NCI-H187 treated with DMSO at 0.1 percent for 48 hours (cell line): ENCODE results near the gene UQCRHL.
"Not testable (repeated sequence)": the region's sequence is repeated elsewhere in the genome, so short reads cannot be mapped to it uniquely, and the experiment has no call there.

Experiments
- DNase-seq: peaks from one replicate; lab custom pipeline; 2025; lab: John Stamatoyannopoulos, UW

Gene UQCRHL

DNA sequence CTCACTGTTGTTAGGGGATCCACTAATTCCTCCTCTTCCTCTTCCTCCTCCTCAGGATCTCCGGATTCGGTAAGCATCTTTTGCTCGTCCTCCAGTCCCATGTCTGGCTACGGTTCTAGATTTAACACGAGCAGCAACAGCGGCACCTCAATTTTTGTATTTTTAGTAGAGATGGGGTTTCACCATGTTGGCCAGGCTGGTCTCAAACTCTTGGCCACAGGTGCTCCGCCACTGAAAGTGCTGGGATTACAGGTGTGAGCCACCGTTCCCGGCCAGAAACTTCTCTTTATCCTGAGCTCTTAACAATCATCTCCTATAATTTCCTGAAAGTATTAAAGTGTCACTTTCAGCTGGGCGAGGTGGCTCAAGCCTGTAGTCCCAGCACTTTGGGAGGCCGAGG, at the start of gene UQCRHL:
Gene UQCRHL (minus strand): TSS at position 101 of the 400 bp plus-strand sequence. CDS start 0 bp downstream, at position 101.
- DNase-seq, result not testable (repeated sequence)

DNA sequence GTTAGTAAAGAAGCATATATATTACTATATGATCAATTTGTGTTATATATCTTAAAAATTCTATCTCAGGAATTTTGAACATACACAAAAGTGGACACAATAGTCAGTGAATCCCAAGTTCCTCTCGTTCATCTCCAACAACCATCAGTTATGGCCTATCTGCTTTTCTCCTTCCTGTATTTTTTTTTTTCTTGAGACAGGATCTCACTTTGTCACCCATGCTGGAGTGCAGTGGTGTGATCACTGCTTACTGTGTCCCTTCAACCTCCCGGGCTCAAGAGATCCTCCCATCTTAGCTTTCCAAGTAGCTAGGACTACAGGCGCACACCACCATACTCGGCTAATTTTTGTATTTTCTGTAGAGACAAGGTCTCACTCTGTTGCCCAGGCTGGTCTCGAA, 49.4 kb upstream of the UQCRHL start:
- DNase-seq, result no peak

DNA sequence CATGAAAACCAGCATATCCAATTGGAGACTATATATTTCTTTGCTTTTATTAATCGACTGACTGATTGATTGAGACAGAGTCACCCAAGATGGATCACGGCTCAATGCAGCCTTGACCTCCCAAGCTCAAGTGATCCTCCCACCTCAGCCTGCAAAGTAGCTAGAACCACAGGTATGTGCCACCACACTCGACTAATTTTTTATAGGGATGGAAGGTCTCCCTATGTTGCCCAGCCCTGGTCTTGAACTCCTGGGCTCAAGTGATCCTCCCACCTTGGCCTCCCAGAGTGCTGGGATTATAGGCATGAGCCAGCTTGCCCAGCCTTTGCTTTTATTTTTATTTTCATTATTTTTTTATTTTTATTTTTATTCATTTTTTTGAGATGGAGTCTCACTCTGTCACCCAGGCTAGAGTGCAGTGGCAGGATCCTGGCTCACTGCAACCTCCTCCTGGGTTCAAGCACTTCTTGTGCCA, 45.4 kb upstream of the UQCRHL start:
- no peak for DNase-seq

DNA sequence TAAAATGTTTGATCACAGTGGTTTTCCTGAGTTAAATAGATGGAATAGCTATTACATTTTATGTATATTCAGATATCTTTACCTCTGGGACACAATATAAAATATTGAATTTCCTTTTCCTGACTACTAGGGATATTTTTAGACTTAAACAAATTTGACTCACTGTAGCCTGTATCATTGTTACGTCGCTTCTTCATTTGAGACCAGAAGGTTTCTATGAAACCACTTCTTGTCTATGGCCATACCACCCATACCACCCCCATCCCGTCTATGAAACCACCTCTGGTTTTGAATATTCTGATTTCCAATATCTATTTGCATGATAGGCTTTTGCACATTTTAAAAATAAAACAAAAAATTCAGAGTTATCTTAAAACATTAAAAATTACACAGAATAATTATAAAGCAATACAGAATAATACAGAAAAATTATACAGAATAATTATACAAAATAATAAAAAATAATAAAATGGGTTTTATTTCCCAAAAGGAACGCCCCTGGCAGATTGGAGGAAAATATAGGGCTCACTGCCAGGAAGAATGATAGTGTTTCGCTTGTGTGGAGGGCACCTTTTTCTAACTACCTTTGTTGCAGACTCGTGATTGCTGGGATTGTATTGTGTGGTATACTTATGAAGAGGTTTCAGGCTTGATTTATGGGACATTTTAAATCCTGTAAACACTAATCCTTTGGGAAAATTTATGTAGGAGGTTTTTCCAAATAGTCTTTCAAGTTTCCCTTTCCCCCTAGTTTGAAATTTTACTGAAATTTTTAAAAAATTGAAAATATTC, 44.8 kb upstream of the UQCRHL start:
- no peak for DNase-seq

DNA sequence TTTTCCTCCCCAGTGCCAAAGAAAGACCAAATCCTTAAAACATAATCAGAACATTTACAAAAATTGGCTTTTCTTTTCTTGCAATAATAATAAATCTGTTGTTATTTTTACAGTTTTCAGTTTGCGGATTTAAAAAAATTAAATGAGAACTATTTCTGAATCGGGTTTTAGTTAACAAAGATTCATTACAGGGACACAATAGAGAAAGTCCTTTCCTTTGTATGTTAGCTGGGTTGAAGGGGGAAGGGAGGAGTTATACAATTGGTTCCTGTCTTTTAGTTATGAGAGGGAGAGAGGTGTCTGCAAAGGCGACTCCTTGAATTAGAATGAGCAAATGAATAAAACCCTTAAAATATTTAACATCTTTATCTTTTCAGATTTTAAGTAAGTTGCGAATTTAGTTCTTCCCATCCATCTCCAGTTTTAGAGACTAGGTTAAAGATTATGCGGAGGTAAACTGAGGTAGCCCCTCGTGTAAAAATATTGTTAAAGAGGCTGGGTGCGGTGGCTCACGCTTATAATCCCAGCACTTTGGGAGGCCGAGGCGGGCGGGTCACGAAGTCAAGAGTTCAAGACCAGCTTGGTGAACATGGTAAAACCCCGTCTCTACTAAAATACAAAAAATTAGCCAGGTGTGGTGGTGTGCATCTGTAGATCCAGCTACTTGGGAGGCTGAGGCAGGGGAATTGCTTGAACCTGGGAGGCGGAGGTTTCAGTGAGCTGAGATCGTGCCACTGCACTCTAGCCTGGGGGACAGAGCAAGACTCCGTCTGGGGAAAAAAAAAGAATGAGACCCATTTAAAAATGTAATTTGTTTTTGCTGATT, 44.0 kb upstream of the UQCRHL start:
- DNase-seq, result no peak

DNA sequence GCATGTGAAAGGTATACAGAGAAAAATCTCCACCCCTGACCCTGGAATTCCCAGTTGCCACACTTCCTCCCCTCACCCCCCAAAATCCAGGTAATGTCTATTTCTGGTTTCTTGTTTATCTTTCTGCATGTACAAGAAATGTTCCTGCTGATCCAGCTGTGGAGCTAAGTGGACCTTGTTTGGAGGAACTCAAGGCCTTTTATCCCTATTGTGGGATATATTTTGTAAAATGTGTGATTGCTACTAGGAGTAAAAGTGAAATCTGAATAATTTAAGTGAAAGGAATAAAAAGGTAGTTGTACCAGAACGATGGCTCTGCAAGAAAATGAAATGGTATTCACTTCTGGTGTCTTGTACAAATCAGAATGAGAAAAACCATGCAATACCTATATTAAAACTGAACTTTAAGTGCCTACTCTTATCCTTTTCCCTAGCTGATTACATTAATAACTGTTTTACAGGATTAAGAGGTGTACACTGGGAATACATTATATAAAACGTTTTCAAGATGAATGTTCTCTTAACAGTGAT, 43.1 kb upstream of the UQCRHL start:
- DNase-seq, result no peak

DNA sequence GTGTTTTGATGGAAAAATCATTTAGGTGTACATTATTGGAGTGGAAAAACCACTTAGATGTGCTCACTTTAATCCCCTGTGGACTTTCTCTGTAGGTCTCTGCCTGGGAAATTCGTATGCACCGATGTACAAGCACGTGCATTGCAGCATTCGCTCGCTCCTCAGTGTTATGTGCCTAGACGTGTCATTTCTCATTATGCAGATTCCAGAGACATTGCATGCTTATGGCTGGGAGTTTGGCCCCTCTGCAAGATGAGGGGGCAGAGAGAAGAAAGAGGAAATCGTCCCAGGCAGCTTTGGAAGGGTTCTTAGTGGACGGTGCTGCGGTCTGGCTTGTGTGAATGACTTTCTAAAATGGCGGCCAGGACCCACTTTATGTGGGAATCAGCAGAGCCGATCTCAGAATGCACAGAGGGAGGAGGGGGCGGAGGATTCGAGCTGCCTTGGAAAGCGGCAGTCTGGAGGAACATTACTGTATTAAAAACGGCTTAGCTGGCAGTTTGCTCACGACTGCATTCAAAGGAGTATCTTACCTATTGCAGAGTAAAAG, 42.4 kb upstream of the UQCRHL start:
- no peak for DNase-seq

DNA sequence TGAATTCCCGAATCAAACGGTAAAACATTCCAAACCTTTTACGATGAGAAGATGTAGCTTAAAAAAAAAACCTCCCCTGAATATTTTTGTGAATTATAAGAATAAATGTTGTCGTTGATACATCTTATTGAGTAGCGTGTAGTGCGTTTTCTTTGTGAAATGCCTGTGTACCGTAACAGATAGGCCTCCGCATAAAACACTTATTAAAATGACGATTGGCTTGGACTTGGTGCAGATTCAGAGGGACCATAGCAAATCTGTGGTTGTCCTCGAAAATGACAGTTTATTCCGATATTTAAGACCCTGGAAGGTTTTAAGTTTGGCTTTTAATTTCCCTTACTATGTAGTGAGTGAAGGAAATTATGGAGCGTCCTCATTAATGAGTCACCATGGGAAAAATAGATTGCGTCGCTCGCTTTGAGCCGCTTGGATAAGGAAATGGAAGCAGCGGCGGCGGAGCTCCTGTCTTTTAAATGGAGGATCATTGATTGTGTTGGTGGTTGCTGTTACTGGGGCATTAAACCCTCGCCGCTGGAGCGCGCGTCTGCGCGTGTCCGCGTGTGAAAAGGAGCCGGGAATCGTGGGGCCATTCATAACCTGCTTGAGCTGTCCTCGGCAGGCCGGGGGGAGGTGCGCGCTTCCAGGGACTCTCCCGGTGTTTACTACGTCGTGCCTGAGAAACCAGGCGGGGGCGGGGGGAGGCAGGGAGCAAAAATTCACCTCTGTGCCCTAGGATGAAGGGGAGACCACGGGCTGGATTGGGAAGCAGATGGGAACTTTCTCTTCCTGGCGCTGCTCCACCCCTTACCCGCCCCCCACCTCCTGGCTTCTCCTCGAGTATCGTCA, 41.7 kb upstream of the UQCRHL start:
- DNase-seq, result peak; percentile 34

DNA sequence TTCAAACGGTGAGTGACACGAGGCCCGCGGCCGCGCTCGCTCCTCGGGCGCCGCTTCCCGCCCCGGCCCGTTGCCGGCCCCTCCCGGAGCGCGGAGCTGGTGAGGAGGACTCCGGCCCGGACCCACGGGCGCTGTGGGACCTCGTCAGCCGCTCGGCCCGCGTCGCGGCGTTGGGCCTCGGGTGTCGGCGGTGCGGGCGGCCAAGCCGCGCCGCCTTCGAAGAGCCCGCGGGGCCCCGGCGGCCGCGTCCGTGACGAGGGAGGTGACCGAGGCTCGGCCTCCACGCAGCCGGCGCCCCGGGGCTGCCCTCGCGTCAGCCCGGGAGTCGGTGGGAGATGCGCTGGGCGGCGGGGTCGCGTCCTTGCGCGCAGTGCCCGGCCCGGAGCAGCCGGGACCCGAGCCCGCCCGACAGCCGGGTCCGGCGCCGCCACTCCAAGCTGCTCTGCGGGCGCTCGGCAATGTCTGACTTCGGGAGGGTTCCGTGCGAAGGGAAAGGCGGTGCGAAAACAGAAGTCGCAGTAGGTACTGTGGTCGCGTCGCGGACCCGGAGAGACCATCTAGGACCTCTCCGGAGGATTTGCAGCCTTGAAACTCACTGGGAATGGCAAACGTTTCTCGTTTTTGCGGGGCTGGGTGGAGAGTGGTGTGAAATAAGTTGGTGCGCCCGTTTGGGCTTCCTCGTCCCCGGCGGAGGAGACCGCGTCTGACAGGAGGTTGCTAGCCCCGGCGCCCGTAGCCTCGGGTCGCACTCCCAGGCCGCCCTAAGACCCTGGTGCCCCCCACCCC, 40.9 kb upstream of the UQCRHL start:
- no peak for DNase-seq

DNA sequence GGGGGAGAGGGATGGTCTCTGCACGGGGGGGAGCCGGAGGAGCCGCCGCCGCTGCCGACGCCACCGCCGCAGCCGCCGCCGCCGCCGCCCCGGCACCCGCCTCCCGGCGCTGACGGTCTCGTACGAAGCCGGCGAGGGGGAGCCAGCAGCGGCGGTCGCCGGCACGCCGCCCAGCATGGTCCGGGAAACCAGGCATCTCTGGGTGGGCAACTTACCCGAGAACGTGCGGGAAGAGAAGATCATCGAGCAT, 40.4 kb upstream of the UQCRHL start:
- no peak for DNase-seq

DNA sequence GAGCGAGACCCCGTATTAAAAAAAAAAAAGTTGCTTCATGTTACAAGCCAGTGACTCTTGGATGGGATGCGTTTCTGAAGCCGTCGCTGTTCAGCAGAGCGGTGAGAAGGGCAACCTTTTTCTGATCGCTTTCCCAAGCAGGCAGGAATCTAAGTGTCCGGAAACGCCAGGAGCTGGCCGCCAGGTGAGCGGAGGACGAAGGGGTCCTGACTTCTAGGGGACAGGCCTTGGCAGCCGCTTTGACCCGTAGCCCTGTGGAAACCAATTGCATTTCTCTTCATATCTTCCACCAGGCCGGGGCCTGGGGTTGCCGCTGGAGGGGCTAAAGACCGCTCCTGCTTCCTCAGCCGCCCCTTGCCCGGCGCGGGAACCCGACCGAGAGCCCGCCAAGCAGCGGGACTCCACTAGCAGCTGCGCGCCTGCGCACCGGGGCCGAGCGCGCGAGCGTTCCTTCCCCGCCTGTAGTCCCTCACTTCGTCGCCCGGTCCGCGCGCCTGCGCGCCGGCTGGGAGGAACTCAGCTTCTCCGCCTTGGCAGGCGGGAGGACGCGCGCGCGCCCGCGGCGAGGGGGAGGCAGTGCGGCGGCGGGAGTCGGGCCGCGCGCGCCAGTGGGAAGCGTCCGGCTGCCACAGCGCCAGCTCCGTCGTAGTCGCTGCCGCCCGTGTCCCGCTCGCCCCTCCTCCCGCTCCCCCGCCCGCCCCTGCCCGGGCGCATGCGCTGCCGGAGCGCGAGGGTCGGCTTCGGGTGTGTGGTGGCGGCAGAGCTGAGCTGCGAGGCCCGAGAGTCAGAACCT, 39.8 kb upstream of the UQCRHL start, which contains the start of gene SPEN:
Gene SPEN (plus strand): TSS at position 608 of the 793 bp plus-strand sequence. CDS start 361 bp downstream, outside the sequence.
- peak; percentile 64 for DNase-seq

DNA sequence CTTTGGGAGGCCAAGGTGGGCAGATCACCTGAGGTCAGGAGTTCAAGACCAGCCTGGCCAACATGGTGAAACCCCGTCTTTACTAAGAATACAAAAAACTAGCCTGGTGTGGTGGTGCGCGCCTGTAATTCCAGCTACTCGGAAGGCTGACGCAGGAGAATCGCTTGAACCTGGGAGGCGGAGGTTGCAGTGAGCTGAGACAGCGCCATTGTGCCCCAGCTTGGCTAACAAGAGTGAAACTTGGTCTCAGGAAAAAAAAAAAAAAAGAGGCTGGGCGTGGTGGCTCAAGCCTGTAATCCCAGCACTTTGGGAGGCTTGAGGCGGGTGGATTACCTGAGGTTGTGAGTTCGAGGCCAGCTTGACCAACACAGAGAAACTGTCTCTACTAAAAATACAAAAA, 38.6 kb upstream of the UQCRHL start:
- DNase-seq, result not testable (repeated sequence)

DNA sequence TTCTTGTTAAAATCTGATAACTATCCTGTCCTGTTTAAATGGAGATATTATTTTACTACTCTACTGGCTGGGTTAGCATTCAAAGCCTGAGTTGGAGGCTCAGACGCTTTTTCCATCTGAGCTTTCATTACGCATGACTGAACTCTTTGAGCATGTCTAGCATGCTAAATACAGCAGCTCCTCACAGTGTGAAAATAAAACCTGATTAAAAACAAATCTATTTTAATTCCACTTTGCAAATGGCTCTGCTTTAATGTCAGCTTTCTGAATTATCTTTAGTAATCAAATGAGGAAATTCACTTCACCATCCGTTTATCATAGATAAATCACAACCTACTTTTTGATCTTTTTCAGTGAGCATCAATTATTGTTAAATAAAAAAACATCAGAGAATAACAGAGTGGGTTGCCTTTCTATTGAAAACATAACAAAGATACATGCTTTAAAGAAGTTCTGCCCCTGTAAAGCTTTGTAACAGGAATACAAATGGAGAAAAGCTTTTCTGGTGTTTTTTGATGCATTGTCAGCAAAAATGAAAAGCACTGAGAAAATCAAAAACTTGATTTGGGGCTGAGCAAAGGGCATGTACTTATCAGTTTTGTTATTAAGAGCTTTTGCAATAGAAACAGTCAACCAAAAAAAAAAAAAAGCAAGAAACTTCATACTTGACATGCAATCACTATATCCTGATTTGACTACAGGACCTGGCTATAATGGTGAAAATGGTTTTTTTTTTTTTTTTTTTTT, 36.5 kb upstream of the UQCRHL start:
- no peak for DNase-seq

DNA sequence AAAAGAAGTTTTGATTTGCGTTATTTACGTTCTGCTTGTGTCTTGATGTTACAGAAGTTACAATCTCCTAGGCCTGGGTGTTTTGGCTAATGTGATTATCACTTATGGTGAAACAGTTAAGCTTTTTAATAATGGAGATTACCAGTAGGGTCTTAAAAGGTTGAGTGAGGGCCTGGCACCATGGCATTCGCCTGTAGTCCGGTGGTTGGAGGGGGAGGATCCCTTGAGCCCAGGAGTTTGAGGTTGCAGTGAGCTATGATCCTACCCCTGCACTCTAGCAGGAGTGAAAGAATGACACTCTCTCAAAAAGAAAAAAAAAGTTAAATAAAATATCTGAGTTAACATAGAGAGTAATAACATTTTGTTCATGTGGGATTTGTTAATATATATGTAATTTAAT, 31.3 kb upstream of the UQCRHL start:
- DNase-seq, result no peak

DNA sequence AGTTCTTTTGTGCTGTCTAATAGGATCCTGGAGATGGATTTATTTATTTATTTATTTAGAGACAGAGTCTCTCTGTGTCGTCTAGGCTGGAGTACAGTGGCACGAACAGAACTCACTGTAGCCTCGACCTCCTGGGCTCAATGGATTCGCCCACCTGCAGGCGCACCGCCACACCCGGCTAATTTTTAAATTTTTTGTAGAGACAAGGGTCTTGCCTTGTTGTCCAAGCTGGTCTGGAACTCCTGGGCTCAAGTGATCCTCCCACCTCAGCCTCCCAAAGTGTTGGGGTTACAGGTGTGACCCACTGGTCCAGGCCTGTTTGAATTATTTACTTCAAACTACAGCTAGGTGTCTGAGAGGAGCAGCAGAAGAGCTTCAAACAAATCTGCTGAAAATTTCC, 30.5 kb upstream of the UQCRHL start:
- no peak for DNase-seq

DNA sequence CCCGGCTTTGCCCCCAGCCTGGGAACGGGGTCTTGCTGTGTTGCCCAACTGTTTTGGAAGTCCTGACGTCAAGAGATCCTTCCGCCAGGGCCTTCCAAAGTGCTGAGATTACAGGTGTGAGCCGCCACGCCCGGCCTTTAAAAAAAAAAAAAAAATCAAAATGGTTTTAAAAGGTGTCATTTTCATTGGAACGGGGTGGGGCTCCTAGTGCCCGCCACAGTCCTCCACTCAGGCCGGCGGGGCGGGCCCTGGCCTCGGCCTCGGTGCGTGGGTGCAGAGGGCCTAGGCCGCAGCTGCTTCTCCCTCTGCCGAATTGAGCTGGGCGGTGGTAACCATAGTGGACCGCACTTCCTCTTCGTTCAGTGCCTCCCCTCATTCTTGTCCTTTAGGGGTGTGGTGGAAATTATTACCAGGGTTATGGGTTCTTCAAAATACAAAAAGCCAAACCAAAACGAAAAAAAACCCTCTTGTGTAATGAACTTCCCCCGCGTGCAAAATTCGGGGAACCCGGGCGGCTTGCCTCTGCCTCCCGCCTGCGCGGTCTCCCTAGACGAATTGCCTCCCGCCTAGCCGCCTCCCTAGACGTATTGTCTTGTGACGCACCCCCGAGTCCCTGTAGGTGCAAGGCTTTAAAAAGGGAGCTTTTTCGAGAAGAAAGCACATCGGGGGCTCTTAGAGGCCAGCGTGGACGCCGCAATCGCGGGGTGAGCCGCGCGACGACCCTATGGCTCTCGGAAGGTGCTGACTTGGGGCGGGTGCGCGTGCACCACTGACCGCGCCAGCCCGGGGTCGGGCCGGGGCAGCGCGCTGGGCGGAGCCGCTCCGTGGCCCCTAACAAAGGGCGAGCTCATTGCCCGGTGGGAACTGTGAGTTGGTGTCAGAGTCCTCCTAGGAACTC, 29.6 kb upstream of the UQCRHL start:
- DNase-seq, result no peak

DNA sequence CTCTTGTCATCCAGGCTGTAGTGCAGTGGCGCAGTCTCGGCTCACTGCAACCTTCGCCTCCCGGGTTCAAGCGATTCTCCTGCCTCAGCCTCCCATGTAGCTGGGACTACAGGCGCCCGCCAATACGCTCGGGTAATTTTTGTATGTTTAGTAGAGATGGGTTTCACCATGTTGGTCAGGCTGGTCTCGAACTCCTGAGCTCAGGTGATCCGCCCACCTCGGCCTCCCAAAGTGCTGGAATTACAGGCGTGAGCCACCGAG, 29.0 kb upstream of the UQCRHL start:
- not testable (repeated sequence) for DNase-seq

DNA sequence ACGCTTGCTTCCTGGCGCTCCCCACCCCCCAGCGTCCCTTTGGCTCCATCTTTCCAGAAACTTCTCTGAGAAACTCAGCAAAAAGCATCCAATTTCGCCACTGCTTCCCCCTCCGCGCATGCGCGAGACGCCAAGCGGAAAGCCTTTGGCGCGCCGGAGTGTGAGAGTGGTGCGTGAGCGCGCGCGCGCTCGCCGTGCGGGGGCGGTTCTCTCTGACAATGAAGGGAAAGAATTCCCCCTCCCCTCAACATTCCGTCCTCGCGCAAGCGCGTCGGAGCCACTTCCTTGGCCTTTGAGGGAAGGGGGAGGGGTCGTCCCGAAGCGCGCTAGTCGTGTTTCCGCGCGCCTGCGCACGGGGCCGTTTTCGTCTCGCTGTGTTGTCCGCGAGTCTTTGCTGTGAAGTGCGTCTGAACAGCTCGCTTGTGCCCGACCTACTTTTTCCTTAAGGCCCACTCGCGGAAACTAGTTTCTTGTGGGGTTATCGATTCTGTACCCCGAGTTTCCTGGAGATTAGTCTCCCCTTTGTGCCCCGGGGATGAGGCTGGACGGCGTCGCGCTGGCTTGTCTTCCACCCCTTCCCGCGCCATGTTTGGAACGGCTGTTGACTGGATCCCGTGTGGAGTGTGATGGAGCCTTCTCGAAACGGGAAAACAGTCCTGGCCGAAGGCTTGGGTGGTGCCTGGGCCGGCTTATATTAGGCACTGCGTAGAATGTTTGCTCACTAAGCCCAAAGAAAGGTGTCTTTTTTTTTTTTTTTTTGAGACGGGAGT, 28.5 kb upstream of the UQCRHL start:
- peak; percentile 88 for DNase-seq
